Activated CD8-positive, alpha-beta memory T cell treated with anti-CD3 and anti-CD28 coated beads, Interleukin-2, amount 50 U/mL, for 24 hours (primary cell): Measurements from ENCODE around the gene RBP2.
"Not testable (repeated sequence)": the region's sequence is repeated elsewhere in the genome, so short reads cannot be mapped to it uniquely, and the experiment has no call there.

Source experiments
- DNase-seq: peaks from one replicate; pipeline ENCODE4 v3.0.0-alpha.2; 2020; ENCODE audit errors: extremely low read depth

Gene RBP2

DNA sequence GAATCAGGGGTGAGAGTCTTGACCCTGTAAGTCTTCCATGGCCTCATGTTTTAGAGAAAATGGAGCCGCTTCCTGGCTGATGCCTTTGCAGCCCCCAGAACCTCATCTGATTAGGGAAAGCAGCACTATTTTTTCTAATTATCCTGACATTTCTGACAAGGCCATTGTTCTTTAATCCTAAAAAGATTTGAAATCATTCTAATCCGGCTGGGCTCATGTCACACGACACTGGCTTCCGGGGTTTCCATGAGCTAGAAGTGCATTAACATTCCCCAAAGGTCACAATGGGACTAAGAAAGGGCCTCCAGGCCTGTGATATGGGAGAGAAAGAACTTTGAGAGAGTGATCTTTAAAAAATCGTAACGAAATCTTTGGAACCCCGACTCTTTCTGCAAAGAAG, 33.1 kb downstream of the RBP2 start:
- DNase-seq = no peak

- no peak for DNase-seq
Observed at GRCh38 chr3:139441656-139442055, 34.7 kb downstream of the RBP2 start.

DNA sequence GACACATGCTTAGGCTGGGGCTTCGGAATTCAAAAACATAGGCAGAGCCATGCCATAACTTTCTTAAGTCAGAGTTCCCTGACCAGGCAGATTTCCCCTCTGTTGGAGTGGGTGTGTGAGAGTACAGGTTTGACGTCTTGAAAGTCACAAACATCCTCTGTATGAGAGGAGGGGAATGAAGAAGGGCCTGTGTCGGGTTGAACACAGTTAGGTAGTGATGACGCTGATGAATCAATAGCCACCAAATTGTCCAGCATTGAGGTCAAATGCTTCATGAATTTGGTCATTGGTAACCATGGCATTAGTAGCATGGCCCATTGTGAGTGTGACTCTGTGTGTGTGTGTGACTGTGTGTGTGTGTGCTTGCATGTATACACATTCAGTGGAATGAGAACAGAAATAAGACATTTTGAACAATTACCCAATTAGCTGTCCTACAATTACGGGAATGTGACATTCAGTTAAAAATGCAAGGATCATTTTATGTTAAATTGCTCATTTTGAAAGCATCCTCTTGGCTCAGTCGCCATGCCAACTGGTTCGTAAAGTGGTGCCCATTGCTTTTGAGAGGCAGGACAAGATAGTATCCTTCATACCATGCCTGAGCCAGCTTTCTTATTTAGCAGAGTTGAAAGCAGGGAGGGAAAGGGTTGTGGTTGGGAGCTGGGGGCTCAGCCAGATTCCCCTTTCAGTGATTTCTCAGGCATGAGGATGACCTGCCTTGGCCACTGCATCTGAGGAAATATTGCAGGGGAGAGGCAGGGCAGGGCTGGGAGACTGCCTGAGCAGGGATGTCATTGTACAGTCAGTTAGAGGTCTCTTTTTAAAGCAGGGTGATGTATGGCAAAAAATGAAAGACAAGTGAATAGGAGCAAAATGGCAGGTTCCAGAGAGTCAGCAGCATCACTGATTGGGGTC, 35.4 kb downstream of the RBP2 start:
- no peak for DNase-seq

- no peak for DNase-seq
Observed at GRCh38 chr3:139439278-139439677, 37.0 kb downstream of the RBP2 start.

- no peak for DNase-seq
Observed at GRCh38 chr3:139434764-139435307, 41.5 kb downstream of the RBP2 start.

- no peak for DNase-seq
Observed at GRCh38 chr3:139434228-139434627, 42.1 kb downstream of the RBP2 start.

DNA sequence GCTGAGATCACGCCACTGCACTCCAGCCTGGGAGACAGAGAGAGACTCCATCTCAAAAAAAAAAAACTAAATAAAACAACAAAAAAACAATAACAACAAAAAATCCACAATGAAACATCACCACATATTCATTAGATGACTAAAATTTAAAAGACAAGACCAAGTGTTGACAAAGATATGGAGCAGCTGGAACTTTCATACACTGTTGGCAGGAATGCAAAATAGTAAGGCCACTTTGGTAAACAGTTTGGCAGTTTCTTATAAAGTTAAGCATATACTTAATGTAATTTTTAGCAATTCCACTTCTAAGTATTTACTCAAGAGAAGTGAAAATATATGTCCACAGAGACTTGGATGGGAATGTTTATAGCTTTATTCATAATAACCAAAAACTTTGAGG, 43.2 kb downstream of the RBP2 start:
- no peak for DNase-seq

- DNase-seq = no peak
Observed at GRCh38 chr3:139430493-139430892, 45.8 kb downstream of the RBP2 start.

GRCh38 chr3:139427283-139428060, 48.8 kb downstream of the RBP2 start:
- DNase-seq = no peak

DNA sequence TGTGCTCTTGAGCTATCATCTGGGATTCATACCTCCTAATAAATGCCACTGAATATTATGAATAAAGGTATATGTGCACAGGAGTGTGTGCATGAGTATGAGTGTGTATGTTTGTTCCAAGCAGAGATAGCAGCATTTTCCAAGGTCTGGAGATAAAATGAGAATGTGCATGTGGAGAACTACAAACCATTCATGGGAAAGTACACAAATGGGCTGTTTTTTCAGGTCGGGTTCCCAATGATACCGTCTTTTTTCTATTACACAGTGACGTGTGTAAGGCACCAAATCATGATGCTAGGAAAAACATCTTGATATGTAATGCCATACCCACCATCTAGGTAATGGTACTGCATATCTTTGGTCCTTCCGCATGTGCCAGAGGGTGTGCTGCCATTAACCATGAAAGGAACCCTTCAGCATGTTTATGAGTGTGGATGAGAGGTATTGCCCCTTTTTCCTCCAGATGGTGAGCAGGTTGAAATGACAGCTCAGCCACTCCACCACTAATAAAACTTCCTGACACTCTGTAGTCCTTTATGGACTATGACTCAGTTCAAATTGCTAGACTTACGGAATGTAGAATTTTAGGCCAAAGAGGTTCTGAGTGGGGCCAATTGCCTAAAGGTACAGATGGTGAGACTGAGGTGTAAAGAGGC, 50.4 kb downstream of the RBP2 start:
- no peak for DNase-seq

DNA sequence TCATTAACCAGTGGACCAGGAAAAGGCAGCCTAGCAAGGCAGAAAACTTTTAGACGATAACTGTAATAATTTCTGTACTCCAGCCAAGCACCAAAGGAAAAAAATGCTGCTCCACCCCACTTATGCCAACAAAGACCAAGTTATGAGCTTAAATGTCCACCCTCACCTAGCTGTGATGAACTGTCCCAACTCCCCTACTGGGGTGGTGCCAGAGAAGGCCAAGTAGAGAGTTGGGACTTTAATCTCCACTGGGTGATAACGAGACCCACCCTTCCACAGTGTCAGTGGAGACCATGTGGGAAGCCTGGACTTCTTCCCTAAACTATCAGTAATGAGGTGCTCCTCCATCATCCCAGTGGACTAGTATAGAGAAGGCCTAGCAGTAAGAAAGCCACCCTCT, 53.1 kb downstream of the RBP2 start:
- DNase-seq = no peak

GRCh38 chr3:139421460-139421859, 54.9 kb downstream of the RBP2 start:
- DNase-seq = no peak

DNA sequence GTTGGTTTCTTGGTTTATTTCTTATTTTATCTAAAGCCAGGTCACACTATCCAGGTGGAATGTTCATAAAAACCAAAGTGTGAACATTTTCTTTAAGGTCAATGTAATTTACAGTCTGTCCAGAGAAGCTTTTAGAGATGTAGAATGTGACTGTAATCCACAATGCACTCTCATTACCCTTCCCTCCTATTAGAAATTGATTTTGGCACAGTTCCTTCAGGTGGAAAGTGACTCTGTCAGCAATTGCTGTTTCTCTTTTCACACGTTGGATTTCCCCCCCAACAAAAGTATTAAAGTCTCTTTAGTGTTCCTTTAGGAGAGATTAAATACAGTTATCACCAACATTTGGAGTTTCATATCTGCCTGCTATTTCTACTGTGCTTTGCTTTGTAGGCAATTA, 55.3 kb downstream of the RBP2 start:
- DNase-seq = no peak

DNA sequence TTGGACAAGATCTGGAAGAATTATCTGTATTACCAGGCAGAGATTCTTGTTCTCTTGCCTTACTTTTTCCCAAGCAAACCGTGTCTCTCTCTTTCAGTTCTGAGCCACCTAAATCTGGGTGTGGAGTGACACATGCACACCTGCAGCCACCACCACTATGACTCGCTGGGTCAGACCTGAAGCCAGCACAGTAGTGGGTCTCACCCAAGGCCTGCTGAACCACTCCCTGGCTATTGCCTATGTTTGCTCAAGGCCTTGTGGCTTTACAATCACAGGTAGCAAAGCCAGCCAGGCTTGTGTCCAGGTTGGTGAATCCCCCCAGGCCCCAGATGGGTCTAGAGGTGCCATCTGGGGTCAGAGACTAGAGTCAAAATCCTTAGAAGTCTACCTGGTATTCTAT, 58.2 kb downstream of the RBP2 start:
- DNase-seq = no peak

DNA sequence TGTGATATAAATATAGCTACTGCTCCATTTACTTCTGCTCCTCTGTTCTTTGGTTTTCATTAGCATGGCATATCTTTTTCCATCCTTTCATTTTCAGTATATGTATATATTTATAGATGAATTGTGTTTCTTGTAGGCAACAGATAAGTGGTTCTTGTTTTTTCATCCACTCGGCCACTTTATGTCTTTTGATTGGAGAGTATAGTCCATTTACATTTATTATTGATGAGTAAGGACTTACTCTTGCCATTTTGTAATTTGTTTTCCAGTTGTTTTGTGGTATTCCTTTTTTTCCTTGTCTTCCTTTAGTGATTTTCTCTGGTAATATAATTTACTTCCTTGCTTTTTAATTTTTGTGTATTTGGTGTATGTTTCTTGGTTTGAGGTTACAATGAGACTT, 60.0 kb downstream of the RBP2 start:
- DNase-seq = no peak

DNA sequence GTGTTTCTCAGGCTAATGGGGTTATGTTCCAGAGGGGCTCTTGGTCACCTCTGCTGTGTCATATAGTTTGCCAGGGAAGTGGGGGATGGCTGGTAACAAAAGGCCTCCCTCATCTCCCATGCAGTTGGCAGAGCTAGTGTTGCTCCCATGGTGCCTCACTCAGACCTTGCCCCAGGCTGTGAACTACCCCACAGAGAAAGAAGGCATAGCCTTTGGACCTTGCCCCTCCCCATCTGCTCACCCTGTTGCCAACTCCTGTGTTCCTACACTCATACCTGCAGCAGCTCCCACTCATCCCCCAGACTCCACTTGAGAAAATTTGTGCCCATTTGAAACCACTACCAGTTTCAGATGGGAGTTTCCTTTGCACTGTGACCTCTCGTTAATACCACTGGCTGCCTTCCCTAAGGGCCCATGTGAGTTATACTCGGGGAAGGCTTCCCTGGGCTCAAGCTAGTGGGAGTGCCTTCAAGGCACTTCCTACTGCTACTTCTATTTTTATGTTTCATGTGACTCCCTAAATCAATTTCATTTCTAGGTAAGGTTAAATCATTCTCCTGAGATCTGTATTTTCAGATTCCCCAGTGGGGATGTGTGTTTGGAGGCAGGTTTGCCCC, 61.6 kb downstream of the RBP2 start:
- DNase-seq = no peak

DNA sequence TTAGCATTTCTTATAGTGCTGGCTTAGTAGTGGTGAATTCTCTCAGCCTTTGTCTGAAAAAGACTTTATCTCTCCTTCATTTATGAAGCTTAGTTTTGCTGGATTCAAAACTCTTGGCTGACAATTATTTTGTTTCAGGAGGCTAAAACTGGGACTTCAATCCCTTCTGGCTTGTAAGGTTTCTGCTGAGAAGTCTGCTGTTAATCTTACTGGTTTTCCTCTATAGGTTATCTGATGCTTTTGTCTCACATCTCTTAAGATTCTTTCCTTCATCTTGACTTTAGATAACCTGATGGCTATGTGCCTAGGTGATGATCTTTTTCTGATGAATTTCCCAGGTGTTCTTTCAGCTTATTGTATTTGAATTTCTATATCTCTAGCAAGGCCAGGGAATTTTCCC, 63.4 kb downstream of the RBP2 start:
- not testable (repeated sequence) for DNase-seq
